M059J (cell line): ENCODE results near the gene RFTN1. TPM values are rescaled to one million over a fixed set of nuclear protein-coding genes. Genes with fewer than 3 reads are reported as not detected.

Experiments
- DNase-seq: peaks from one replicate; pipeline ENCODE4 v3.0.0-alpha.2; 2012; ENCODE audit warnings: low read depth
- total RNA-seq: library from RNA; depleted of rRNA; stranded (reverse); fragments of >200 nt; shearing (Covaris generic); gene quantifications from 2 replicates; pipeline ENCODE4 v1.2.3, GENCODE V29; 2014

Gene RFTN1
- total RNA-seq, 1 experiment from 2014 or later: 39.3 TPM

DNA sequence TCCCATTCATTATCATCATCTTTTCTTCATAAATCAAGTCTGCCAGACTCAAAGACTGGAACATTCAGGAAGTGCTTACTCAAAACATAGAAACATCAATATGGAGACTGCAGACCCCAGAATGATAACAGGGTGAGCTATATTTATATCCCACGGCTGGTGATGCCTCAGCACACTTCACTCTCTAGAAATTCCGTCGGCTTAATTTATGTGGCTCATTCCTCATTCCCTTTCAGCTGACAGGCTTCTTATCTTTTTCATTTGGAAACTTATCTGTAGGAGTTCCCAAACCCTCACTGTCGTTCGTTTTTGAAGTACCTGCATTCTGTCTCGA is 45.5 kb downstream of the RFTN1 start:
- no peak for DNase-seq

DNA sequence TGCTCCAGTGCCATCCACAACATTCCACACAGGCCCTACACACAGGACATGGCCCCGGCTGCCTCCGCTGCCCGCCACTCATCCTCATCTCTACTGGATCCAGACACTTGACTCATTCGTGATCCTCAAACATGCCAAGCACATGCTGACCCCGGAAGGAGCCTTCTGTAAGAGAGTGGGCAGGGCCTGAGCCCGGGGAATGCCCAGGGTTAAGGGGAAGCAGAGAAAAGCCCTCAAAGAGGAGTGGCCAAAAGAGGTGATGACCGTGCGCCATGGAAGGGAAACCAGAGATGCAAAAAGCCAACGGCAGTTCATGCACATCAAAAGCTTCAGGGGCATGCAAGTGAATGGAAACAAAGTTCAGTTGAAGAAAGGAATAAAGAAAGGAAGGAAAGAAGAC is 46.1 kb downstream of the RFTN1 start:
- DNase-seq: no peak

DNA sequence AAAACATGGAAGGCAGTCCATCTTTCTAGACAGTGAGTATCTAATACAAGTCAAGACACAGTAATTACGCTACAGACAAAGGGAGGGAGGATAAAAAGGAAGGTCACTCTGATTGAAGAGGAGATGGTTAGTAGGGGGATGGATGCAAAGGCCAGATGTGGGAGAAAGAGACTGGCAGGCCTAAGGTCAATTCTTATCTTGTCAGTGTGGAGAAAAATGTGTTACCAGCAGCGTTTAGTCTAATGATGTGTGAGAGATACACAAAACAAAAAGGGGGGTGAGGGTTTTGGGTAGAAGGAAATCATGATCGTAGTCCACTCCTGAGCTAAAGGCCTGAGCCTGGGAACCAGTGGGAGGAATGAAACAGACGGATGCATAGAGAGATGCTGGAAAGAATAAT is 46.7 kb downstream of the RFTN1 start:
- no peak for DNase-seq

DNA sequence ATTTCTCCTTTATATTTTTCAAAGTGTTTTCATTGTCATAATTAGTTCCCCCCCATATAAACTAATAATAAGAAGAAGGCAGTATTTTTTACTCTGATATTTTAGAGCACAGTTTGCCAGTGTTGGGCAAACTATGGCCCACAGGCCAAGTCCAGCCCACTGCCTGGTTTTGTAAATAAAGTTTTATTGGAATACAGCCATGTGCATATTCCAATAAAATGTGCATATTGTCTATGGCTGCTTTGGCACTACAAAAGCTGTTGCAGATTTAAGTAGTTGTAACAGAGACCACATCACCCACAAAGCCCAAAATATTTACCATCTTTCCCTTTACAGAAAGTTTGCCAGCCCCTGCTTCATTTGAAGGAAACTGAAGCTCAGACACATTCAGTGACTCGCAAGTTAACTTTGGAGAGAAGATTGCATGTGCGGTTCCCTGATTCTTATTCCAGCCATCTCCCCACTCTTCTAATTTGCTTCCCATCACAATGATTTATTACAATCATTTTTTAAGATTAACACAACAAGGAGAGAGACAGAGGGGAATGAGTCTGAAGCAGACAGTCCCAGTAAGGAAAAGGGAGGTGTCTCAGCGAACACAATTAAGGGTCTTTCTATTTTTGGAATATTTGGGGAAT is 48.9 kb downstream of the RFTN1 start:
- peak; percentile 39 for DNase-seq

DNA sequence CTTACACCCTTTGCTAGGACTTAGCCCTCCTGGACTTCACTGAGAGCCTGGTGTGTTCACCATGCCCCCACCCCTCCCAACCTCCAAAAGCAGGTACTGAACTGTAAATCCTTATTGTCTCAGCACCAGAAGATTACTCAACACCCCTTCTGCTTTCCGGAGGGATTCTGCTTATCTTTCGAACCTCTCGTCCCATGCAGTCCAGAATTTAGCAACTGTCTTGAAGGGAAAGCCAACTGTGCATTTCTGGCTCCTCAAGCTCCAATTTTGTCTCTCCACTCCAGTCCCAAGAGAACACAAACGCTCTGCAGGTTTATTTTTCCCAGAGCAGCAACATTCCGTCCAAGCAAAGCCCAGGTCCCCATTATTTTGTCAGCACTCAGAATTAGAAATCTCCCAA is 49.6 kb downstream of the RFTN1 start:
- no peak for DNase-seq

DNA sequence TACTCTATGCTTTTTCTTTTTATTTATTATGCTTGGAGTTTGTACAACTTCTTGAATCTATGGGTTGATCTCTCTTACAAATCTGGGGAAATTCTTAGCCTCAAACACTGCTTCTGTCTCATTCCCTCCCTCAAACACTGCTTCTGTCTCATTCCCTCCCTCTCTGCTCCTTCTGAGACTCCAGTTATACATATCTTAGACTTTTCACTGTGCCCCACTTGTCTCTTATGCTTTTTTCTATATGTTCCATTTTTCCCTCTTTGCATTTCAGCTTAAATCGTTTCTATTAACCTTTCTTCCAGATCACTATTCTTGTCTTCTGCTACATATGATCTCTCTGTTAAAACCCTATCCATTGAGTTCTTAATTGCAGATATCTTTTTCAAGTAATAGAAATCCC is 50.4 kb downstream of the RFTN1 start:
- DNase-seq: no peak

DNA sequence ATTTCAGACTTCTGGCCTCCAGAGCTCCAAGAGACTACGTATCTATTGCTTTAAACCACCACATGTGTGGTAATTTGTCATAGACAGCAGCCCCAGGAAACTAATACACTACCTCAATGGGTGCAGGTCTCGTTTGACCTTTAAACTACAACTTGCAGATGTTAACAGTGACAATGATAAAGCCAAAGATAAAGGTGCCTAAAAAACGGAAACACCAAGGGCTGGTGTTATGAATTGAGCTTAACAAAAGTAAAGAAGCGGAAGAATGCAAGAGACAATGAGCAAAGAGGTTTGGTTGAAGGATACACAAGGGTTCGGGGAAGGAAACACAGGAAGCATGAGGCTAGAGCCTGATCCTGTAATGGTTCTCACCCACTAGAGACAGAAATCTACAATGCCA is 50.8 kb downstream of the RFTN1 start:
- no peak for DNase-seq

DNA sequence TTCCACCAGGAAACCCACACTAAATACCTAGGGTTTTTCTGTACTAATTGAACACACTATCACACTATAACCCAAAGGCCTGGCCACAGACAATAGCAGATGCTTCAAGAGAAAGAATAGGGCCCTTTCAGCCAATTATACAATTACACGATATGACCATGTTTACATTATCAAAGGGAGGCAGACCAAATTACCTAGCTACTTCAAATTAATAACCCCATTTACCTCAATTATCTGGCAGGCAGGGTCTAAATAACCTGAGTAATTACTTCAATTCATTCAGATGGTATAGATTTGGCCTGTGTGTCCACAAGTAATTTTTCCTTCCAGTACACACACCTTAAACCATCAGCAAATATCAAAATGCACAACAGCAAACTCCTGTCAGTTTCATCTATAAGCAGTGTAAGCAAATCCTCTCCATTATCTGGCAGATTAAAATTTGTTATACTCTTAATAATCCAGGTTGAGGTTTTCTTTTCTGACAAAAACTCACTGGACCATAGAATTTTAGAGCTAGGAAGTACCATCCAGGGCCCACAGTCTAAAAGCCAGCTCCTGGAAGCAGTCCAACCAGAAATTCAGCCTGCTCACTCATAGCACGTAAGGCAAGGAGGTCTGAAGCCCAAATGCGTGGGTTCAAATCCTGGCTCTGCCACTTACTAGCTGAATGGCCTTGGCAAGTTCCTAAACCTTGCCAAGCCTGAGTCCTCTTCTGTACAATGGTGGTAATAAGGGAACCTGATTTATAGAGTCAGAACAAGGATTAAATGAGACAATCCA is 51.8 kb downstream of the RFTN1 start:
- DNase-seq: no peak

DNA sequence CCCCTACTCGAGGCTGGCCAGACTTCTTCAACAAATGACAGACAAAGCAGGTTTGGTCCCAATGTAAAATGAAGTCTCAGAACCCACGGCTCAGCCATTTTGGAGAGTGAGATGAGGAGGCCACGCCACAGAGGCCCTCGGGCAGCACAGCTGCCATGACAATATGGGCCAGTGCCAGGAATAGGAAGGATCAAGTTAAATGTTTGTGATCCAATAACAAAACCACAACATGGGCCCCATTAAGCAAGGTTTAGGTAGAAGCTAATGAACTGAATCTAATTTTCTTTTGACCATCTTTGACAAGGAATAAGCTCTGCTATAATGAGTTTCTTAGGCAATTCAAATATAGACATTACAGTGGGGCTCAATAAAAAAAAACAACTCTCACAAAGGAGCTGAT is 52.6 kb downstream of the RFTN1 start:
- peak; percentile 62 for DNase-seq

DNA sequence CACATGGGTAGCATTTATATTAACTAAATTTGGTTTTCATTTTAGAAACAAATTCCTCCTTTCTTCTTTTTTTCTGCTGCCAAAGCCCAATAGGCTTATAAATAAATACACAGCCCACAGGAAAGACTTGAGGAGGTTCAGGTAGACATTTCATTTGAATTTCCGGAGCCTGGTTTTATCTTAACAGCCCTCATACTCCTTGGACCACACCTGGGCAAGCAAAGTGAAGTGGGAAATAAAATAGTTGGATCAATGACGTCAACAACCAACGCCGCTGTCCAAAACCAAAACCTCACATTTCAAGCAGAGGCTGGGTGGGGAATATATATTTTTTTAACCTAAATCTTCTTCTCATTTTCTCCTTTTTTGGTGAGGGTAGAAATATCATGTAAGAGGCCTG is 53.2 kb downstream of the RFTN1 start:
- no peak for DNase-seq

DNA sequence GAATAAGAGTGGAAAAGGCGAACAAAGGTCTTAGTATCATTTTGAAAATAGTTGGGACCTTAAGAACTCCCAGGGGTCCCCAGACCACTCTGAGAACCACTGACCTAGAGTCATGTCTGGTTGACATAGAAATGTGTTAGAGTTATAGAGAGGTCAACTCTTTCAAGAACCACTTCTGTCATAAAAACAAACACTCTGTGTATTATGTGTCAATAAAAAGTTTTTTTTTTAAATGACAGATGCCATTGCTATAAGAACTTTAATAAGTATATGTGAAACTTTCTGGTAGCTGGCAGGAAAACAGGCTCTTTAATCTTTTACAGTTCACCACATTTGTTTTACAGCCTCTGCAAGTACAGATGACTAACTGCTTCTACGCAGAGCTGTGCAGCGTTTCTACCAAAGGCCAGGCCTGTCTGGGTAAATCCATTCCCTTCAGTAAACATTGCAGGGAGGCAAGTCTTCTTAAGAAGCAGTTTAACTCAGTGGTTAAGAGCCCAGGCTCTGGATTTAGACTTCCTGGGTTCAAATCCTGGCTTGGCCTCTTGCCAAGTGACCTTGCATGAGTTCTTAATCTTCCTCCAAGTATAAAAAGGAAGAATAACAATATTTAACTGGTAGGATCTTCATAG is 56.6 kb downstream of the RFTN1 start:
- peak; percentile 79 for DNase-seq

DNA sequence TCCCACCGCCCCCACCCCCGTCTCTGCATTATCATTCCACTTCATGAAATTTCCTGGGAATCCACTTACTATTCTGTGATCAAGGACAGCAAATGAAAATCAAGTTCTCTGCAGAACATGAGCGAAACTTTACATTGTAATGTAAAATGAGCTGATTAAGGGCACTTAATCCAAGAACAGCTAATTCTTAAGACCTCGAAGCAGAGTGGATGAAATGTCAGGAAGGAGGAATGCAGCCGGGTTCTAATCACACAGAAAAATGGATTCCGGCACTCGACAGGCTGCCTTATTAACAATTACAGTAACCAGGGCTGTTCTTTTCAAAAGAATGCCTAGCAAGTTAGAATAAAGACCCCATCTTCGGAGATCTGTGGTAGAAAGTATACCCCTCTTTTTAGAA is 57.5 kb downstream of the RFTN1 start:
- no peak for DNase-seq

DNA sequence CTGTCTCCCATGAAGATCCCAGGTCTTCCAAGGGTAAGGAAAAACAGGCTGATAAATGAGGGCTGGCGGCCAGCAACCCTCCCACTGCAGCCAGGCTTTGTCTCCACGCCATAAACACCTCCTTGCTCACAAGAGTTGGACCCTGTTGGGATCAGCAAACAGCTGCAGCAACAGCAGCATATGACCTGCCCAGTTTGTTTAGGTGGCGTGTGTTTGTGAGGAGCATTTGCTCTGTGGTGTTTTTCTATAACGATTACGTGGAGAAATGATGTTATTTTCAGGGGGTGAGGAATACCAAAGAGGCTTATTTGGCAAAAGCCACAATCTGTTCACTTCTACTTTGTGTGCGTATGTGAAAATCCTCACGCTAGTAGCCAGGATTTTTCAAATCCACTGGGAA is 58.5 kb downstream of the RFTN1 start:
- no peak for DNase-seq

DNA sequence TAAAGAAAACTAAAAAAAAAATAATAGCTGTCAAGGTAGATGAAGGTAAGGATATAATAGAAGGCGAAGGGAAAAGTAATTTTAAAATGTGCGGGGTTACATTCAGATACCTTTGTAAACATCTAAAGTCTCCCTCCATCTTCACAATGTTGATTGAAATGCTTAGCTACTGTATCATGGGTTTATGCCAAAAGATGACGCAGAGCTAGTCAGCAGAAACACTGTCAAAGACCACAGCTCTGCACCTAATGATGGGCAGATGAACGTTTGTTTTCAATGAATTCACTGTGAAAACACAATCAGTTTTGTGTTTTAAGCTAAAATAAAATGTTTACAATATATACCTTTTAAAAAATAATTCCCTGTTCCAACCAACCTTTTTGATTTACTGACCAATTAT is 61.2 kb downstream of the RFTN1 start:
- peak; percentile 87 for DNase-seq

DNA sequence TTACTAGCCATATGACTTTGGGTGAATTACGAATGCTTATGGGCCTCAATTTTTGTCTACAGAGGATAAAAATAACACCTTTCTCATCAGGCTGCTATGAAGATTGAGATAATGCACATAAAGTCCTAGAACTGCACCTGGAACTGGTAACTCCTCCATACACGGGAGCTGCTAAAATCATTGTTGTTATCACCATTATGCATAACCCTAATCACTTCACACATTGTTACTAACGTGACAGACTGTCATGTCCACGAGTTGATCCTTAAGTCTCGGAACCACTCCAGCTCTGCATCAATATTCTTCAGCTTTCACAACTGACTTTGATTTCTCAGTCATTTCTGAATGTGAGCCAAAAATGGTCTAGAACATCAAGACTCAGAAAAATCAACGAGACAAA is 64.1 kb downstream of the RFTN1 start:
- no peak for DNase-seq

DNA sequence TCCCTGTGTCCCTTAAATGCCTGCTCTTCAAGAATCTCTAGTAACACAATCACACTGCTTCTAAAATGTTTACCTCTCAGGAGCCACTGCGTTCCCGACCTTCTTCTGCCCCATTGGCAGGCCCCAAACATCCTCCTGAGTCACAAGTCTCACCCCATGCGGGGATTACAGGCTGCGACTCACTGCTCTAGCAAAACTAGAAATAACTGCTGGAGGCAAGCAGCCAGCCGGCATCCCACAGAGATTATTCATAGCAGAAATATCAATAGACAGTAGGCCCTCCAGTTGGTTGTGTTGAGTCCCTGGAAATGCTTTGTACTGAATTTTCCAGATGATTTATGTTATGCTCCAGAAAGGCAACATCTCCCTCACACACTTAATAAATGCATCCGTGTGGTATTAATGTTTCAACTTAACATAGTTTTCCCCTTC is 64.8 kb downstream of the RFTN1 start:
- peak; percentile 93 for DNase-seq

DNA sequence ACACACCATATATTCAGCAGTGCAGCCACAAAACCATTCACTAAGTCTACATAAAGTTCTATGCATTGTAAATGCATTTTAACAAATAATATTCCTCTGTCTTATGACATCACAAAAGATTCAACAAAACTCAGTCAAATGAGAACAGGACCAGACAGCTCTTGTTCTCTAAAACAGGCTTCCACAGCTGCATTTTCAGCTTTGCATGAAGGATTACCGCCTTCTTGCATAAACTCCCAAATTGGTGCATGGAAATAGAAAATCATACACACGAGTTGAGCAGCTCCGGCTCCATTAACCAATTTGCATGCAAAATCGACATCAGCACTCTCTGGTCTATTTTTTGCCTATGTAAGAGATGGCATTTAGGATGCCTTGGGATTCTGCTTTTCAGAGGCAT is 66.4 kb downstream of the RFTN1 start:
- DNase-seq: no peak

DNA sequence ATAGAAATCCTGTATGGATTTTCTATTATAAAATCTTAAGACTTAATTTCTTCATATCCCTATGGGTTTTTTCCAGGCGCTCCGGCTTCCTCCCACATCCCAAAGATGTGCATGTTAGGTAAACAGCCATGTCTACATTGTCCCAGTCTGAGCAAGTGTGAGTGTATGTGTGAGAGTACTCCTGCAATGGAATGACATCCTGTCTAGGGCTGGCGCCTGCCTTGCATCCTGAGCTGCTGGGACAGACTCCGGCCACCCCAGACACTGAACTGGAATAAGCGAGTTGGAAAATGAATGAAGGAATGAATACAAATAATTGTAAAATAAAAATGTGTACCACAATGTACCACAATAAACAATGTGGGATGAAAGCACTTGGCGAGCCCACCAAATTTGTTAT is 69.2 kb downstream of the RFTN1 start:
- no peak for DNase-seq

DNA sequence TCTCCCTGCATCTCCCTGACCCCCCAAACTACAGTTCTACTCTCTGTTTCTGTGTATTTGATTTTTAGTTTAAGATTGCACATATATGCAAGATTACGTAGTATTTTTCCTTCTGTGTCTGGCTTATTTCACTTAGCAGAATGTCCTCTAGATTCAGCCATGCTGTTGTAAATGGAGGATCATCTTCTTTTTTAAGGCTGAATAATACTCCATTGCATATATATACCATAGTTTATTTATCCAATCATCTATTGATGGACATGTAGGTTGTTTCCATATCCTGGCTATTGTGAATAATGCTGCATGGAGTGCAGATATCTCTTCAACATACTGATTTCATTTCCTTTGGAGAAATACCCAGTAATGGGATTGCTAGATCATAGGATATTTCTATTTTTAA is 70.8 kb downstream of the RFTN1 start:
- DNase-seq: no peak

DNA sequence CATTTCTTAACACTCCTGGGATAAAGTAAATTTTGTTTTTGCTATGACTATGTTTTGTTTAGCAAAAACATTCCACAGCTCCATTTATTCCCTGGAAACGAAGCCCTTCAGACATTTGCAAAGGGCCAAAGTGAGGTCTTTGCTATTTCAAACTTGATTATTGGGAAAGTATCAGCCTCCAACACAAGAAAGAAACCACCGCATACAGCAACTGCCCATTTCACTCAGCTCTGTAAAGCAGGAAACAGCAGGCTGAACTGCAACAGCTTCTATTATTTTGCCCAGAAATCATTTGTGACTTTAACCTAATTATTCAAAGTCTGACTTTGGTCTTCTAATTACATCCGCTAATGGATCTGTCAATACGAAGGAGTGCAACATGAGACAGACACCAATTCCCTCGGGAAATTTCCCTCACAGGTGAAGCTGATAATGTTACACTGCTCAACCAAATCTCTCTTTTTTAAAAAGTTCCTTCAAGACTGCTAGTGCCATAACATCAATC is 72.1 kb downstream of the RFTN1 start:
- DNase-seq: peak; percentile 47

DNA sequence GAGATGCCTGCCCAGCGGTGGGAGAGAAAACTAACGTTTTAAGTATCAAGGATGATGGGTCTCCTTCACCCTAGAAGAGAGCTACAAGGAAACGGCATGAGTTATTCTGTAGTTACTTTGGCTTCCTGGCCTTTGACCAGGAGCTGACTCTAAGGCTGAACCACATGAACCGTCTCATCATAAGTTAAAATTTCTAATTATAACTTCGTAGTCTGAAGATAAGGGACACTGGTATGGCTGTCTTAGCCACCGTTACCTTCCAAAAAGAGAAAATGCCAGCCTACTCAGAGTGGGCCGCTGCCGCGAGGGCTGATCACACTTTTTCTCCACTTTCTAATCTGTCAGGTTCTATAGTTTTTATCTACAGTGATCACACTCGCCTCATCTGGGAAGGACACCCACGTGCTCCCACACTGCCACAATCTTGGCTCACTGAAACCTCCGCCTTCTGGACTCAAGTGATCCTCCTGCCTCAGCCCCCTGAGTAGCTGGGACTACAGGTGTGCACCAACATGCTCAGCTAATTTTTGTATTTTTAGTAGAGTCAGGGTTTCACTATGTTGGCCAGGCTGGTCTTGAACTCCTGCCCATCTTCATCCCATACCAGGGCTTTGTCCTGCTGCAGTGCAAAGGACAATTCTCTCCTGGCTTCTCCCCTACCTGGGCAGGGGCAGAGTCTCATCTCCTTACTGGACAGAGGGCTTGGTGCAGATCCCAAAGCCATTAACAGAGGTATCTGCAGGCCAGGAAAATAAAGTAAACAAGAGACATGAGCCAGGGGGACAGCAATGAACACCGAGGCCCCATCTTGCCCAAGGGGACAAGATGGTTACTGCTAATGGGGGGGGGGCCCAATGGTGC is 73.4 kb downstream of the RFTN1 start:
- DNase-seq: no peak

DNA sequence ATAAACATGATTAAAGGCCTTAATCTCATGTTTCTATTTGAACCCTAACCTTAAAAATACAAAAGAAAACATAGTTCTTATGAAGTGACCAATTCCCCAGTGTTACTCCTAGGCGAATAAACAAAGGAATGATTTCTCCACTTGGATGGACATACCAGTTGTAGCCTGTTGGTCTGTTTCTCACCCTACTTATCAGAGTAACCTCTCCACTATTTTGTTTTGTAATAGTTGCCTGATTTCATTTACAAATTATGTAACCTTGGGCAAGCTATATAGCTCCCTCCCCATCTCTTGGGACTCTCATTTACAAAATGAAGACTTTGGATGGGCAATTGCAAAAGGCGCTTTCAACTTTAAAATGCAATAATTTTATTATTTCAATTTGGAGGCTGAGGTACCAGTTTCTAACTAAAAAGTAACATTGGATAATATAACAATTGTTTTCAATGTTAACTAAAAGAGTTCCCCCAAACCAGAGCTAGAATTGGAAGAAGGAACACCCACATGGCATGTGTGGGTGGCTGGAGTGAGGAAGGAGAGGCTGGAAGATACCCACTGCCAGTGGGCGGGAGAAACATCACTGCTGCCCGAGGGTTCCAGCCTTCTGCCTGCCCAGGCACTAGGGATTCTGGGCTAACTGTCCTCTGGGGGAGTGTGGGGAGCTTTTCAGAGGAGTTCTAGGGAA is 74.2 kb downstream of the RFTN1 start:
- DNase-seq: peak; percentile 22
